Measurements from ENCODE around the gene TEKT5. TPM values are rescaled to one million over a fixed set of nuclear protein-coding genes. Genes with fewer than 3 reads are reported as not detected.

The TEKT5 gene
- polyA plus RNA-seq, 4 donors, result 0.19 to 0.37 TPM; not detected in 2

DNA sequence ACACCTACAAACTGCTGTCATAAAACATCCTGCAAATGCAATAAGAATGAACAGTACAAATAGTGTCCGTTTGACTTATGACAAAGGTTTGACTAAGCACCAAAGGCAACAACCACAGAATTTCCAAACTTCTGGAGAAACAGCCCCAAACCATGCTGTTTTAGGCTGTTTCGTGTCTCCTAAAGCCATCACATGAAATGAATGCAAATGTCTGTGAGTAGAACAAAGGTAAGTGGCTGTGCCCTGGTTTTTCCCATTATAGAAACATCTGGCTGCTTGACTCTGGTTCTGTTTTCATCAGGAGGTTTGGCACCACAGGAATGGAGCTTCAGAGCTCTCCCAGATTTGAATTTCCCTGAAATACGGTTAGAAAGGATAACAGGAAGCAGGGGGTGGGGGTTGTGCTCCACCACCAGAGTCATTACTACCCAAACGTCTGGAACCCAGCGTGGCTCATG lies 109.7 kb downstream of the TEKT5 start:
- DNase-seq (ENCODE audit: low read depth in 4 of 4, low spot score in 3 of 4), result no peak

DNA sequence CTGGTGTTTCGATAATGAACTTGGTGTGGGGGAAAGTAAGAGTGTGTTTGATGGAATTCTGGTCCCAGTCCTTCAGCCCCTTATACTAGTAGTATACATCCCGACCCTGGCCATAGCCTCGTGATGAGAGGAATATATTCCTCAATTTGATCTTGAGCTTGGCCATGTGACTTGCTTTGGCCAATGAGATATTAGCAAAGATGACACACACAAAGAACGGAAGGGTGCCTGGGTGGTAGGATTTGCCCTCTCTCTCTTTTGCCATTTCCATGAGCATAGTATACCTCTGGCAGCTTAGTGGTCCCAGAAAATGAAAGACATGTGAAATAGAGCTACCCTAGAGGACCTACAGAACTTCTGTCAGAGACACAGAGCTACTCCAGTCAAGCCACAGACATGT lies 111.5 kb downstream of the TEKT5 start:
- DNase-seq (ENCODE audit: low read depth in 4 of 4, low spot score in 3 of 4), result no peak

DNA sequence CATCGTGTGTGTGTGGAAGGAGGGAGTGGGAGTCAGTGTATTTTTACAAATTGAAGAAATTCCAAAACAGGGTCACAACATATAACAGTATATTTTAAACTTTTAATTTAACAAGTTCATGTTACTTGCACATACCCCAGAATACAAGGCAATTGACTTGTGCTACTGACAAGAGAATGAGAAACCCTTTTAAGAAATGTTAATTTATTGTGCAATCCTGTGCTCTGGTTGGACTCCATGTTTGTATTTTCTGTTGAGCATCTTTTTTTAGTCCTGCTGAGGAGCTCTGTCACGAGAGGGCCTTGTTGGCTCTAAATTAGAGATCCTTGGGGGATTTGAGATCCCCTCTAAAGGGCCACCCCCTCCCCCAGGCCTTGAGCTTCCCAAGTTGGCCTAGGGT lies 113.2 kb downstream of the TEKT5 start:
- no peak for DNase-seq (ENCODE audit: low read depth in 4 of 4, low spot score in 3 of 4)

DNA sequence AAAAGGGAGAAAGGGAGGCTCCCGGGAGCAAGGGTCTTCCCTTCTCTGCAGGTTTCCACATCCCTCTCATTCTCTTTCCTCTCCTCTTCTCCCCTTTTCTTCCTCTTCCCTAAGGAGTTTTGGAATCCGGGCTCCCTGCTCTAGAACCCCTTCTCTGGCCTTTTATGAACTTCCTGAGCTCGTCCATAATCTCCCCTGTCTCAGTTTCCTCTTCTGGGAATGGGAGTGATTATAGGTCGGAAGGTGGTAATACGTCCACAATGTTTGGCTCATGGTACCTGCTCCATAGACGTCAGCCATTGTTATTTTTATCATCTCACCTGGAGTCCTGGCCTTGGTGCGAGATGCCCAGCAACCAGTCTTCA lies 113.9 kb downstream of the TEKT5 start:
- DNase-seq (ENCODE audit: low read depth in 4 of 4, low spot score in 3 of 4), result no peak

DNA sequence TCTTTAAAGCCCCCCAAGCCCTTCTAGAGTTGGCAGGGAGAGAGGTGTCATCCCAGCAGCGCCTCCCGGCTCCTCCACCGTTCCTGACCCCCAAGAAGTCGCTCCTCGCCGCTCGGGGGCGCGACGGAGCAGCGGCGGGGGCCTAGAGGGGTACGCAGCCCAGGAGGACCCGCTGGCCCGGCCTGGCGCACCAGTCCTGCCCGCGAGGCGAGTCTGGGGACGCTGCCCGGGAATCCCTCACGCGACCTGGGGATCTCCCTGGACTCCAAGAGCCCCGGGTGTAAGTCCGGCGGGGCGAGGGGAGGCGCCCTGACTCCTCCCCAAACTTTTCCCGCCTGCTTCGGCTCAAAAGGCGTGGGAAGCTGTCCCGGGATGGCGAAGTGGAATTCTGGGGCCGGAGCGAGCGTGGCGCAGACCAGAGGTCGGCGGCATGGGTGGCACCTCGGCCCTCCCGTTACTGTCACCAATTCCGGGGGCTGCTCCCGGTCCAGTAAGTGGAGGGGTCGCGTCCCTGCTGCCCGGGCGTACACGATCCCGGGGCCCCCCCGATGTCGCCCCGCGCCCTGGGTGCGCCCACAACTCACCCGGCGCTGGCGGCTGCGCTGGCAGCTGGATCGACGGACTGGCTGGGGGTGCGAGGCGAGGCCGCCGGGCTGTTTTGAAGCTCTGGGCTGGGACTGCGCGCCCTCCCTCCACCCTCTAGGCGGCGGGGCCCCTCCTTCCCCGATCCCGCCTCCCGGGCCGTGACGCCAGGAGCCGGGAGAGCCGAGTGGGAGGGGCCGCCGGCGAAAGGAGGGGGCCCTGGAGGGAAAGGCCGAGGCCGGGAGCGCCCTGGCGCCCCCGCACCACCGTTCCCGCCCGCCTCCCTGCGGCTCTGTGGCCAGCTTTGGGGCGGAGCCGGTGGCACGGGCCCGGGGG lies 114.5 kb downstream of the TEKT5 start, which contains the start of gene EMP2:
EMP2 (minus strand) TSS at position 634 of the 918 bp plus-strand sequence. CDS start 32,981 bp downstream, outside the sequence.
- peak; percentile 49 to 66 (median 62) for DNase-seq (ENCODE audit: low read depth in 4 of 4, low spot score in 3 of 4)

DNA sequence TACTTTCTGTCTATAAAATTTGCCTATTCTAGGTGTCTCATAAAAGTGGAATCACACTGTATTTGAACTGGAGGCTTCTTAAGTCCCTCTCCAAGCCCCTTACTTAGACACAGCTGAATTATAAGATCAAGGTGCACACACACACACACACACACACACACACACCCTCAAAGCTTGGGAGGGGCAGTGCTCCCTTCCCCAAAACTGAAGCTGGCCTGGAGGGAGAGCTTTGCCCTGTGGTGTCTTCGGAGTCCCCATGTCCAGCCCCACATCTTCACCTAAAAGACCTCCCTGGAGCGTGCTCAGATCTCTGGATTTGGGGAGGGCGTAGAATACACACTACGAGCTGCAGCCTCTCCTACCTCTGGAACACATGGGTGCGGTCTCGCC lies 115.2 kb downstream of the TEKT5 start:
- peak in 1 of 4 donors; percentile 32 for DNase-seq (ENCODE audit: low read depth in 4 of 4, low spot score in 3 of 4)

DNA sequence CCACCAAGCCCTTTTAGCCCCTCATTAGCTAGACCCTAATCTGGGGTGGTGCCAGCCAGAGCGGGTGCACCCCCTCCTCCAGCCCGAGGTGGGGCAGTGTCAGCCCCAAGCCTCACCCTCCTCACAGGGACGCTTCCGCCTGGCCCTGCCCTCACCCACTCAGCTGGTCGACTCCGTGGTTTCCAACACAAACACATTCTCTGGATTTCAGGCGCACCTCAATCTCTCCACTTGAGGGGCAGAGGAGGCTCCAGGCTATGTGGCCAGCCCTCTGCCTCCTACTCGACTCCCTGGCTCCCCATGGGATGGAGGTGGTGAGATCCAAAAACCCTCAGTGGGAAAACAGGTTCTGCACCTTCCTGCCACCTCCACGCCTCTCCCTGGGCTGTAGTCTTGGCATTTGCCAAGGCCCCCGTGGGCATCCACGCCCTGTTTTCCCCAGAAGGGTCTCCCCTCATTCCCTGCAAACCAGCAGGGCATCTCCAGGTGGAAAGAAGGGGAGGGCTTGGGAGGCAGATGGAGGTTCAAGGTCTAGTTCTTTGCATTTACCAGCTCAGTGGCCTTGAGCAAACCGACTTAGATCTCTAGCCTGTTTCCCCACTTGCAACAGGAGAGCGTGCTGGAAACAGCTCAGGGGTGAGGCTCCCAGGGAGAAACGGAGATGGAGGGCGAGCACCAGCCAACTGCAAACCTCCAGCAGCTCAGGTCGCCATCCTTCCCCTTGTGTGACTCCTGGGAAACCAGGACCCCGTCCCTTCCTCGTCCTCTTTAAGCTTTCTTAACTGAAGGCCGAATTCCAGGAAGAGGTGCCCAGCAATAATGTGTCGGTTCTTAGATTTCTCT lies 116.0 kb downstream of the TEKT5 start:
- DNase-seq (ENCODE audit: low read depth in 4 of 4, low spot score in 3 of 4), result no peak

Other genes with a start within 250 kb of the TEKT5 start
- gene EMP2, start 114.3 kb downstream of the TEKT5 start, polyA plus RNA-seq (ENCODE audit: insufficient read length in 4 of 4), result 10 to 100 TPM; 21.7 to 32.7 (median 25.8) TPM
- 10 to 100 TPM; 31.5 to 37.3 (median 34.9) TPM for gene NUBP1, start 48.9 kb upstream of the TEKT5 start, polyA plus RNA-seq (ENCODE audit: insufficient read length in 4 of 4)
- gene TVP23A, start 123.9 kb upstream of the TEKT5 start, polyA plus RNA-seq (ENCODE audit: insufficient read length in 4 of 4), result 1 to 10 TPM; 3.0 to 4.1 (median 3.7) TPM
- 1 to 10 TPM; 5.2 to 9.1 (median 6.2) TPM for gene CIITA, start 182.3 kb upstream of the TEKT5 start, polyA plus RNA-seq (ENCODE audit: insufficient read length in 4 of 4)
- 10 to 100 TPM; 45.6 to 52.0 (median 48.0) TPM for gene DEXI, start 247.5 kb upstream of the TEKT5 start, polyA plus RNA-seq (ENCODE audit: insufficient read length in 4 of 4)
- 10 to 100 TPM; 22.9 to 24.5 (median 23.7) TPM for gene CLEC16A, start 249.6 kb upstream of the TEKT5 start, polyA plus RNA-seq (ENCODE audit: insufficient read length in 4 of 4)